ENCODE data around the gene CST9. TPM values are rescaled to one million over a fixed set of nuclear protein-coding genes. Genes with fewer than 3 reads are reported as not detected.

The CST9 gene
- total and polyA plus RNA-seq, 2 donors (not counting 3 experiments of a cell fraction or from before 2014, with no cell fraction given) = not detected

GRCh38 chr20:23608251-23608846 lies 2.6 kb upstream of the CST9 start:
- POLR2A ChIA-PET = no interaction called here

GRCh38 chr20:23607497-23608245 lies 2.0 kb upstream of the CST9 start:
- Histone ChIP-seq H3K4me2 (ENCODE audit: insufficient read depth, low read length) (no peak overlapping the region), H2AFZ (ENCODE audit: low read depth, low read length) (no peak overlapping the region), H3K9ac (replicated peaks; ENCODE audit: extremely low read depth, insufficient read depth, low read length) (no peak overlapping the region), H3K36me3 (ENCODE audit: control insufficient read depth in 2 of 2, extremely low read depth in 1 of 2, insufficient read depth in 2 of 2, low read length in 2 of 2) (no peaks in the 10 kb centered on the region), H3K9me3 (replicated peaks; ENCODE audit: control insufficient read depth, insufficient read depth, low read length) (no peaks in the 10 kb centered on the region), H3K27me3 (ENCODE audit: control insufficient read depth in 2 of 2, insufficient read depth in 2 of 2, low read length in 2 of 2) (peaks cover 6 to 12% of the 10 kb centered on the region in 2 experiments), H3K27ac (ENCODE audit: insufficient read depth, low read depth, low read length) (no peak overlapping the region), H3K9me1 (replicated peaks; ENCODE audit: control insufficient read depth, extremely low read depth, insufficient read depth, low read length) (no peaks in the 10 kb centered on the region), H3K4me3 (replicated peaks in 1 of 3; ENCODE audit: insufficient read depth in 1 of 3, low read depth in 1 of 3, low read length in 3 of 3) (no peak overlapping the region), H4K20me1 (replicated peaks; ENCODE audit: control insufficient read depth, extremely low read depth, insufficient read depth, low read length) (no peaks in the 10 kb centered on the region), H3K4me1 (ENCODE audit: control insufficient read depth, extremely low read depth, insufficient read depth, low read length) (no peaks in the 10 kb centered on the region), H3K79me2 (ENCODE audit: control insufficient read depth, insufficient read depth, low read length) (no peaks in the 10 kb centered on the region)
- ChIA-PET POLR2A (no interaction called here), CTCF (interaction anchor here (0.8 to 2.8 kb wide), 7 partner anchors 12 to 386 kb away, joined by 3 to 12 read pairs (median 4); partner anchors contain the start of gene CST3)
- intact Hi-C loops (cut with micrococcal nuclease) = loop anchor here (10.0 kb wide), 3 partner anchors 57 to 923 kb away; partner anchors contain the start of gene THBD
- TF ChIP-seq MAX (IDR thresholded peaks at IDR 0.05; ENCODE audit: insufficient read depth, insufficient read length) (no peak), GATA2 (IDR thresholded peaks at IDR 0.05; ENCODE audit: insufficient read depth, insufficient read length, low read depth, low read length) (no peak), FOS (IDR thresholded peaks at IDR 0.05; ENCODE audit: borderline replicate concordance, insufficient read depth, low read length) (no peak)
- no TSS peak for BruUV-seq (replicated peaks)
- FAIRE-seq (no peak), DNase-seq (ENCODE audit: low read depth, low spot score) (no peak)
- dilution Hi-C loops (cut with MboI; ENCODE audit: extremely low pct_ligation_motif_present, low sequenced_read_pairs) = no loop called here

More at GRCh38 chr20:23608251-23608846, 2.6 kb upstream of the CST9 start:
- Histone ChIP-seq H3K4me3 (replicated peaks in 1 of 3; ENCODE audit: insufficient read depth in 1 of 3, low read depth in 1 of 3, low read length in 3 of 3) (no peak overlapping the region), H2AFZ (ENCODE audit: low read depth, low read length) (no peak overlapping the region), H3K27me3 (ENCODE audit: control insufficient read depth in 2 of 2, insufficient read depth in 2 of 2, low read length in 2 of 2) (peaks cover 6 to 12% of the 10 kb centered on the region in 2 experiments), H3K9ac (replicated peaks; ENCODE audit: extremely low read depth, insufficient read depth, low read length) (no peak overlapping the region), H3K27ac (ENCODE audit: insufficient read depth, low read depth, low read length) (no peak overlapping the region), H3K4me2 (ENCODE audit: insufficient read depth, low read length) (no peak overlapping the region), H3K79me2 (ENCODE audit: control insufficient read depth, insufficient read depth, low read length) (no peaks in the 10 kb centered on the region), H4K20me1 (replicated peaks; ENCODE audit: control insufficient read depth, extremely low read depth, insufficient read depth, low read length) (no peaks in the 10 kb centered on the region), H3K9me1 (replicated peaks; ENCODE audit: control insufficient read depth, extremely low read depth, insufficient read depth, low read length) (no peaks in the 10 kb centered on the region), H3K36me3 (ENCODE audit: control insufficient read depth in 2 of 2, extremely low read depth in 1 of 2, insufficient read depth in 2 of 2, low read length in 2 of 2) (no peaks in the 10 kb centered on the region), H3K4me1 (ENCODE audit: control insufficient read depth, extremely low read depth, insufficient read depth, low read length) (no peaks in the 10 kb centered on the region), H3K9me3 (replicated peaks; ENCODE audit: control insufficient read depth, insufficient read depth, low read length) (no peaks in the 10 kb centered on the region)
- FAIRE-seq (no peak), DNase-seq (ENCODE audit: low read depth, low spot score) (no peak)
- BruUV-seq (replicated peaks) = no TSS peak
- intact Hi-C loops (cut with micrococcal nuclease) = loop anchor here (10.0 kb wide), 3 partner anchors 56 to 924 kb away; partner anchors contain the start of gene THBD
- no peak for TF ChIP-seq POLR2A (IDR thresholded peaks at IDR 0.05; ENCODE audit: low read depth, low read length)
- no peak for TF ChIP-seq MYC (IDR thresholded peaks at IDR 0.05; ENCODE audit: low read depth, low read length)
- TF ChIP-seq JUN (IDR thresholded peaks at IDR 0.05; ENCODE audit: borderline replicate concordance, insufficient read depth, insufficient read length, low read depth) = no peak
- no peak for TF ChIP-seq POLR2AphosphoS5 (IDR thresholded peaks at IDR 0.05; ENCODE audit: insufficient read depth, low read depth, low read length)
- no peak for TF ChIP-seq MAX (IDR thresholded peaks at IDR 0.05; ENCODE audit: insufficient read depth, insufficient read length)
- no peak for TF ChIP-seq FOS (IDR thresholded peaks at IDR 0.05; ENCODE audit: borderline replicate concordance, insufficient read depth, low read length)
- no peak for TF ChIP-seq EZH2 (IDR thresholded peaks at IDR 0.05; ENCODE audit: borderline replicate concordance, low read depth, low read length, severe bottlenecking)
- dilution Hi-C loops (cut with MboI; ENCODE audit: extremely low pct_ligation_motif_present, low sequenced_read_pairs) = no loop called here
- CTCF ChIA-PET = interaction anchor here (1.3 to 2.8 kb wide), 4 partner anchors 14 to 166 kb away, joined by 3 to 12 read pairs (median 6); partner anchors contain the start of gene CST3

All from endothelial cell of umbilical vein (primary cell).